GM12801 (cell line): Measurements from ENCODE around the gene SSX2B.
"Not testable (repeated sequence)": the region's sequence is repeated elsewhere in the genome, so short reads cannot be mapped to it uniquely, and the experiment has no call there.

ENCODE experiments used
- CTCF ChIP-seq: IDR thresholded peaks from one replicate; pipeline ENCODE4 v1.5.1; 2011; ENCODE audit warnings: control low read depth; ENCODE audit not compliant: insufficient read length; ENCODE audit errors: extremely low read depth

SSX2B gene

DNA sequence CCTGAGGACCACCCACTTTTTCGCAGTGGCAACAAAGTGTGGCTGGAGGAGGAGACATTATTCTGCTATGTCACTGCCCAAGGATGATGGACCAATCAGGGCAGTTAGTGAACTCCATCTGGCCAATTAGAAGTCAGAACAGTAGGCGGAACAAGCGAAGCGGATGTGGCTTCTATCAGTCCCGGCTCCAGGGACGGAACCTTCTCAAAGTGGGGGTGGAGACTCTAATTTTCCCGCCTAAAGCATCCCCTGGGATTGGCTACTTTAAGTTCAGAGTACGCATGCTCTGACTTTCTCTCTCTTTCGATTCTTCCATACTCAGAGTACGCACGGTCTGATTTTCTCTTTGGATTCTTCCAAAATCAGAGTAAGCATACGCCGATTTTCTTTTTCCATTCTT lies at the start of gene SSX2B:
Gene SSX2B (plus strand): TSS at position 301 of the 400 bp plus-strand sequence. CDS start 1,429 bp downstream, outside the sequence.
- TF ChIP-seq CTCF: not testable (repeated sequence)

- not testable (repeated sequence) for TF ChIP-seq CTCF
Observed at GRCh38 chrX:52707078-52707477, 44.0 kb upstream of the SSX2B start, which contains the start of gene SSX2. Gene SSX2 (minus strand): TSS chrX:52707178. CDS start chrX:52705749, 1,429 bp downstream.

- TF ChIP-seq CTCF: not testable (repeated sequence)
Observed at GRCh38 chrX:52797327-52797726, 46.3 kb downstream of the SSX2B start, which contains the start of gene SPANXN5. Gene SPANXN5 (minus strand): TSS chrX:52797427. CDS start chrX:52797348, 79 bp downstream.
